ENCODE results near the gene RMP24.

DNA sequence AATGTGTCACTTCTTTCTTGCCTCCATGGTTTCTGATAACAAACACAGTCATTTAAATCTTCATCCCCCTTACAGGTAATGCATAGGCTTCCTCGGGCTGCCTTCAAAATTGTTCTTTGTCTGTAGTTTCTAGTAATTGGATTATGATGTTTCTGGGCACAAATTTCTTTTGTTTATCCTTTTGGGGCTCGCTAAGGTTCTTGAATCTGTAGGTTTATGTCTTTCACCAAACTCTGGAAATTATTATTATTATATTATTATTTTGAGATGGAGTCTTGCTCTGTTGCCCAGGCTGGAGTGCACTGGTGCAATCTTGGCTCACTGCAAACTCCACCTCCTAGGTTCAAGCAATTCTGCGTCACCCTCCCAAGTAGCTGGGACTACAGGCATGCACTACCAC lies 16.3 kb upstream of the RMP24 start:
- TF ChIP-seq, protein P1, sequence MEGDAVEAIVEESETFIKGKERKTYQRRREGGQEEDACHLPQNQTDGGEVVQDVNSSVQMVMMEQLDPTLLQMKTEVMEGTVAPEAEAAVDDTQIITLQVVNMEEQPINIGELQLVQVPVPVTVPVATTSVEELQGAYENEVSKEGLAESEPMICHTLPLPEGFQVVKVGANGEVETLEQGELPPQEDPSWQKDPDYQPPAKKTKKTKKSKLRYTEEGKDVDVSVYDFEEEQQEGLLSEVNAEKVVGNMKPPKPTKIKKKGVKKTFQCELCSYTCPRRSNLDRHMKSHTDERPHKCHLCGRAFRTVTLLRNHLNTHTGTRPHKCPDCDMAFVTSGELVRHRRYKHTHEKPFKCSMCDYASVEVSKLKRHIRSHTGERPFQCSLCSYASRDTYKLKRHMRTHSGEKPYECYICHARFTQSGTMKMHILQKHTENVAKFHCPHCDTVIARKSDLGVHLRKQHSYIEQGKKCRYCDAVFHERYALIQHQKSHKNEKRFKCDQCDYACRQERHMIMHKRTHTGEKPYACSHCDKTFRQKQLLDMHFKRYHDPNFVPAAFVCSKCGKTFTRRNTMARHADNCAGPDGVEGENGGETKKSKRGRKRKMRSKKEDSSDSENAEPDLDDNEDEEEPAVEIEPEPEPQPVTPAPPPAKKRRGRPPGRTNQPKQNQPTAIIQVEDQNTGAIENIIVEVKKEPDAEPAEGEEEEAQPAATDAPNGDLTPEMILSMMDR (IDR thresholded peaks at IDR 0.05): no peak
- TF ChIP-seq POLR2A (IDR thresholded peaks at IDR 0.05): no peak
- no peak for TF ChIP-seq POLR2AphosphoS5 (IDR thresholded peaks at IDR 0.05)
- no peak for TF ChIP-seq EP300 (IDR thresholded peaks at IDR 0.05)
